ENCODE results near the gene SLC35G6.

Gene SLC35G6

DNA sequence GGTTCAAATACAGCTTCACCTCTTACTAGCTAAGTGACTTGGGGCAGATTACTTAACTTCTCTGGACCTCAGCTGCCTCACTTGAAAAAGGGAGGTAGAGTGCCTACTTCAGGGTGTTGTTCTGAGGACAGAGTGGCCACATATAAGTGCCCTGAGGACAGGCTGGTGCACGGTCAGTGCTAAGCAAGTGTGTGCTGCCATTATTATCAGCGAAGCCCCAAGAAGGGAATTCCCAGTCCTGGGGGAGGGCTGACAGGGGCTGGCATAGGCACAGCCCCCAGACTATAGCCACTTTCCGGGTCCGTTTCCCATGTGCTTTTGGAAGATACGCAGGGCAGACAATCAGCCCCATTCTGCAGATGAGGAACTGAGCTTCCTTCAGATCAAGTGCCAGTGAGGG lies 4.3 kb upstream of the SLC35G6 start:
- H3K4me2 ChIP-seq (ENCODE audit: low read length): no peak overlapping the region
- TF ChIP-seq EZH2phosphoT487 (IDR thresholded peaks at IDR 0.05; ENCODE audit: borderline replicate concordance, low read length): no peak
- TF ChIP-seq, protein P1, sequence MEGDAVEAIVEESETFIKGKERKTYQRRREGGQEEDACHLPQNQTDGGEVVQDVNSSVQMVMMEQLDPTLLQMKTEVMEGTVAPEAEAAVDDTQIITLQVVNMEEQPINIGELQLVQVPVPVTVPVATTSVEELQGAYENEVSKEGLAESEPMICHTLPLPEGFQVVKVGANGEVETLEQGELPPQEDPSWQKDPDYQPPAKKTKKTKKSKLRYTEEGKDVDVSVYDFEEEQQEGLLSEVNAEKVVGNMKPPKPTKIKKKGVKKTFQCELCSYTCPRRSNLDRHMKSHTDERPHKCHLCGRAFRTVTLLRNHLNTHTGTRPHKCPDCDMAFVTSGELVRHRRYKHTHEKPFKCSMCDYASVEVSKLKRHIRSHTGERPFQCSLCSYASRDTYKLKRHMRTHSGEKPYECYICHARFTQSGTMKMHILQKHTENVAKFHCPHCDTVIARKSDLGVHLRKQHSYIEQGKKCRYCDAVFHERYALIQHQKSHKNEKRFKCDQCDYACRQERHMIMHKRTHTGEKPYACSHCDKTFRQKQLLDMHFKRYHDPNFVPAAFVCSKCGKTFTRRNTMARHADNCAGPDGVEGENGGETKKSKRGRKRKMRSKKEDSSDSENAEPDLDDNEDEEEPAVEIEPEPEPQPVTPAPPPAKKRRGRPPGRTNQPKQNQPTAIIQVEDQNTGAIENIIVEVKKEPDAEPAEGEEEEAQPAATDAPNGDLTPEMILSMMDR (IDR thresholded peaks at IDR 0.05; ENCODE audit: low read depth, low read length, poor library complexity, severe bottlenecking): no peak
- peaks cover 44% of the 10 kb centered on the region for H3K79me2 ChIP-seq (ENCODE audit: control insufficient read depth, low read length)
- H4K20me1 ChIP-seq (ENCODE audit: control insufficient read depth, insufficient read depth, low read depth, low read length): no peaks in the 10 kb centered on the region
- H3K27ac ChIP-seq (ENCODE audit: low read depth, low read length): no peak overlapping the region
- H3K27me3 ChIP-seq (ENCODE audit: control insufficient read depth, low read length): no peaks in the 10 kb centered on the region
- H3K9me2 ChIP-seq (replicated peaks; ENCODE audit: control insufficient read depth, low read length): no peaks in the 10 kb centered on the region
- H3K4me1 ChIP-seq (ENCODE audit: control insufficient read depth, low read length): peaks cover 24% of the 10 kb centered on the region
- no peaks in the 10 kb centered on the region for H3K9me3 ChIP-seq (ENCODE audit: control insufficient read depth, insufficient read depth, low read length)
- H3F3A ChIP-seq (ENCODE audit: control insufficient read depth, insufficient read depth): peaks cover 3% of the 10 kb centered on the region; the same call in 1 of the 2 replicates
- H3K36me3 ChIP-seq (ENCODE audit: control insufficient read depth, low read length): no peaks in the 10 kb centered on the region
- no peak overlapping the region for H3K4me3 ChIP-seq (ENCODE audit: low read length)

DNA sequence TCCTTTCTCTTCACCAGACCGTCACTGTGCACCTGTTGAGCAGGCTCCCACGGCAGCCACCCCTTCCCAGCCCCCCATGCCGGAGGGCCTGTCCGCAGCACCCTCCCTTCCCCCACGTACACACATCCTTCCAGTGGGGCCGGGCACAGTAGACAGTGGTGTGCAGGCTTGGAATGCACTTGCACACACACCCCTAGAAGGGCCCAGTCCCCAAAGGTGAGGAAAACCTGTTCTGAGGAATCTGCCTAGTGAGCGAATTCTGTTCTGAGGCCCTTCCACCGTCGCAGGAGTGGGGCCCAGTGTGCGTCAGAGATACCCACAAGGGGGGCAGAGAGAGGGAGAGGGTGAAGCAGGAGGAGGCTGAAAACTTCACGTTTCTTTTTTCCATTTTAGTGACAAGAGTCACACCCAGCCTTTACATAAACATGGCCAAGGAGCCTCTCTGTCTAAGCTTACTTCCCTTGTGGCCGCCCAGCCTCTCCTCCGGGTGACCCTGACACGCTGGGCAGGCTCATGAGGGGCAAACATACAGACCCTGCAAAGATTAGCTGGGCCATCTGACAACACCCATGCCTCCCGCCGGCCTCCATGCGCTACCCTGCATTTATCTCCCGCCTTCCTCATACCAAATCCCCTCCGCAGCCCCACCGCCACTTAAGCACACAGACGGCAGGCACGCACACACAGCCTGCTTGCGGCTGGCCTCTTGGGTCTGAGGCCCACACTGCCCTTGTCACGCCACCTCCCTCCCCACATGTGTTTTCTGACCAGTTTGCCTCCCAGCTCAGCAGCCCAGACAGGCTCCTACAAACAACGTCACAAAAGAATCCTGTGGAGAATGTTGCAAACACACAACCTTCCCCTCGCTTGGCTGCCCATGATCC lies 3.6 kb upstream of the SLC35G6 start:
- H3K4me1 ChIP-seq (ENCODE audit: control insufficient read depth, low read length): peaks cover 25% of the 10 kb centered on the region
- H3K36me3 ChIP-seq (ENCODE audit: control insufficient read depth, low read length): no peaks in the 10 kb centered on the region
- H3K79me2 ChIP-seq (ENCODE audit: control insufficient read depth, low read length): peaks cover 44% of the 10 kb centered on the region
- H3F3A ChIP-seq (ENCODE audit: control insufficient read depth, insufficient read depth): peaks cover 3% of the 10 kb centered on the region; the same call in 1 of the 2 replicates
- peak overlapping the region; percentile 79; the same call in 1 of the 2 replicates for H3K4me3 ChIP-seq (ENCODE audit: low read length)
- no peaks in the 10 kb centered on the region for H3K9me2 ChIP-seq (replicated peaks; ENCODE audit: control insufficient read depth, low read length)
- no peaks in the 10 kb centered on the region for H4K20me1 ChIP-seq (ENCODE audit: control insufficient read depth, insufficient read depth, low read depth, low read length)
- H3K9me3 ChIP-seq (ENCODE audit: control insufficient read depth, insufficient read depth, low read length): no peaks in the 10 kb centered on the region
- H3K27ac ChIP-seq (ENCODE audit: low read depth, low read length): no peak overlapping the region
- peak overlapping the region; percentile 82 for H3K4me2 ChIP-seq (ENCODE audit: low read length)
- no peaks in the 10 kb centered on the region for H3K27me3 ChIP-seq (ENCODE audit: control insufficient read depth, low read length)
- TF ChIP-seq EZH2phosphoT487 (IDR thresholded peaks at IDR 0.05; ENCODE audit: borderline replicate concordance, low read length): no peak
- TF ChIP-seq, protein P1 (IDR thresholded peaks at IDR 0.05; ENCODE audit: low read depth, low read length, poor library complexity, severe bottlenecking): no peak

DNA sequence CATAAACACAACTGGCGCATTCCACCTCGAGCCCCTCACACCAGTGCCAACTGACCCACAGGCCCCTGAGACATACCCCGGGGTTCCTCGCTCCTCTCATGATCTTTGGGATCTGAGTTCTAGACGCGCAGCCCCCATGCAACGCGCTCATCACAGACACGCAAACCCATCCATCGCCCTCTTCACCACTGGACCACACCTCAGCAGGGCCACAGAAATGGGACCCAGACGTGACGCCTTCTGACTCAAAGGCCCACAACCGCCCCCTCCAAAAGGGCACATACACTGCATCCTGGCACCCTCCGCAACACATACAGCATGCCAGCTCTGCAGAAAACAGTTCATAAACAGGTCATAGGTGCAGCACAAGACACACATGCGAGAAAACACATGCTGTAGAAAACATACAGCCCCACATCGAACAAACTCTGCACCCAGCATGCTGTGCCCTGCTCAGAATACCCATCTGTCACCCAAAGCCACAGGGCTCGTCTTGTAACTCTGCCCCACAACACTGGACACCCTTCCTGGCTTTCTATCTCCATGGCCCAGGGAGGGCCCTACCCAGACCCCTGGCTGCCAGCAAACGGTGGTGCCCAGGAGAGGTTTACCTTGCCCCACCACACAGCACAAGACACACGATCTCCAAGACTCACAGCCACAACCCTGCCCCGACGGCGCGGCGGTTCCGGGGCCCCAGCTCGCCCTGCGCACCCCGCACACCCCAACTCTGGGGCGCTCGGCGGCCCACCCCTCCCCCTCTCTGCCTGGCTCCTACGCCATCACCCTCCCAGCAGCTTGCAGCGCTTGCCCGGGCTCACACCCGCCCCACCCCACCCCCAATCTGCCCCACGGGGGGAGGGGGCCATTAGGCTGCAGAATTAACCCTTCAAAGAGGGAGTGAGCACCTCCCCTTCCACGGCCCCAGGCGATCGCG lies 2.7 kb upstream of the SLC35G6 start:
- H3K9me3 ChIP-seq (ENCODE audit: control insufficient read depth, insufficient read depth, low read length): no peaks in the 10 kb centered on the region
- peaks cover 3% of the 10 kb centered on the region; the same call in 1 of the 2 replicates for H3F3A ChIP-seq (ENCODE audit: control insufficient read depth, insufficient read depth)
- no peak overlapping the region for H3K27ac ChIP-seq (ENCODE audit: low read depth, low read length)
- H3K27me3 ChIP-seq (ENCODE audit: control insufficient read depth, low read length): no peaks in the 10 kb centered on the region
- peak overlapping the region; percentile 79 for H3K4me3 ChIP-seq (ENCODE audit: low read length)
- no peaks in the 10 kb centered on the region for H3K36me3 ChIP-seq (ENCODE audit: control insufficient read depth, low read length)
- peak overlapping the region; percentile 82 for H3K4me2 ChIP-seq (ENCODE audit: low read length)
- H4K20me1 ChIP-seq (ENCODE audit: control insufficient read depth, insufficient read depth, low read depth, low read length): no peaks in the 10 kb centered on the region
- H3K9me2 ChIP-seq (replicated peaks; ENCODE audit: control insufficient read depth, low read length): no peaks in the 10 kb centered on the region
- no peak for TF ChIP-seq EZH2phosphoT487 (IDR thresholded peaks at IDR 0.05; ENCODE audit: borderline replicate concordance, low read length)
- TF ChIP-seq, protein P1 (IDR thresholded peaks at IDR 0.05; ENCODE audit: low read depth, low read length, poor library complexity, severe bottlenecking): no peak
- H3K4me1 ChIP-seq (ENCODE audit: control insufficient read depth, low read length): peaks cover 34% of the 10 kb centered on the region
- peaks cover 44% of the 10 kb centered on the region for H3K79me2 ChIP-seq (ENCODE audit: control insufficient read depth, low read length)
